HG03039 (cell line): ENCODE data around the gene CYP2A6.

Experiments
- ATAC-seq: cut with Tn5 transposase; IDR thresholded peaks from one replicate; pipeline ENCODE4 v1.9.1; 2021; ENCODE audit warnings: mild to moderate bottlenecking, moderate library complexity; ENCODE audit not compliant: unreplicated experiment

CYP2A6 gene

DNA sequence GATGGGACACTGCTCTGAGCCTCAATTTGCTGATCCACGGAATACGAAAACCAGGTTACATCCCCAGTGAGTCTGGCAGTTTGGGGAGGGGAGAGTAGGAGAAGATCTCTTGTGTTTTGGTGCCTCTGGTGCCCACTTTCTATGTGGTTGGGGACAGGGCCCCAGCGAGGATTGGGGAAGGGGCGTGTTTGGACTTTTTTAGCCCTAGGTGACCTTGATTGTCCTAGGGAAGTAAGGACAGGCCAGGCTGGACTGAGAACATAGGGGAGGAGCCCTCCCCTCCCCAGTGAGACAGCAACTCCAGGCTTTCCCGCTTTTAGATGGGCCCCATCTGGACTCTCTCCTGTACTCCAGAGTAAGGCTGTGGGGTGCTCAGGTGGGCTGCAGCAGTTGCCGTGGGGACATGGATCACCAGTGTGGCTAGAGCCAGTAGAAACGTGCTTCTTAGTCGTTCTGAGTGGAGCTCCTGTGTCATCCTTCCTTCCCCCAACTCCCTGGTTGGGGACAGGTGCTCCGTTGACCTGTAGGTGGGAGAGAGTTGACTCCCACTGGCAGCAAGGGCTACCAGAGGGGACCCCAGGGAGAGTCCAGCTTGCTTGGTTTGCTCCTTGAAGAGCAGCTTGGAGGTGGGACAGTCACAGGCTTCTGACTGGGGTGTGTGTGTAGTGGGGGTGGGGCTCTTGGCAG lies 46.9 kb downstream of the CYP2A6 start:
- no peak for ATAC-seq

DNA sequence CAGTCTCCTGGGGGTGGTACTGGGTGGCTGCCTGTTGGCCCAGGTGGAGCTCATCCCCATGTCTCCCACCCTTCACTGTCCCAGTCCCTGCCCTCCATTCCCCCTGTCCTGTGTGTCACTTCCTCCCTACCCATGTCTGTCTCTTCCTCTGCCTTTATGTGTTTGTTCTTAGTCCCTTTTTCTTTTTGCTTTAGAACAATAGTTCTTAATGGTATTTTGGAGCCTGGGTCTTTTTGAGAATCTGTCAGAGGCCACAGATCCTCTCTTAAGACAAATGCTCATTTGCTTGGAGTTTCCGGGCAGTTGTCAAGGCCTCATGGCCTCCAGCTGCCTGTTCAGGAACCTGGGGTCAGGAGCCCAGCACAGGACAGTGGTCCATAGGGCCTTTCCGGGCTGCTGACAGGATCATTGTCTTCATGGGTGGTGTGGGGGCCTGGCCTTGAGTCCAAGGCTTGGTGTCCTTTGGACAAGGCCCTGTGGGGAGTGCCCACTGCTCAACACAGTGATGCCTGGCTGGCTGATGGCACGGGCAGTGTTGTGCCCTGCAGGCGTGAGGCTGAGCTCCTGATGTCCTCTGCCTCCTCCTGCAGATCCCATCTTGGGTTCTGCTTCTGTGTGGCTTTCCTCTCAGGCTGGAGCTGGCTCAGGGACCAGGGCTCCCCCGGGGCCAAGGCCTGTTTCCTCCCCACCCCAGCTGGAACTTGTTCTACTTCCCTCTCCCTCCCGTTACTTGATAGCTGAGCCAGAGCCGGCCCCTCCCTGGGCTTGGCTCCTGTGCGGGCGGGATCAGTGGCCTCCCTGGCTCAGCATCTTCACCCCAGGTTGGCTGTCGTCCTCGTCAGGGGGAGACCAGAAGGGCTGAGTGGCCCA lies 47.7 kb downstream of the CYP2A6 start:
- ATAC-seq: no peak

DNA sequence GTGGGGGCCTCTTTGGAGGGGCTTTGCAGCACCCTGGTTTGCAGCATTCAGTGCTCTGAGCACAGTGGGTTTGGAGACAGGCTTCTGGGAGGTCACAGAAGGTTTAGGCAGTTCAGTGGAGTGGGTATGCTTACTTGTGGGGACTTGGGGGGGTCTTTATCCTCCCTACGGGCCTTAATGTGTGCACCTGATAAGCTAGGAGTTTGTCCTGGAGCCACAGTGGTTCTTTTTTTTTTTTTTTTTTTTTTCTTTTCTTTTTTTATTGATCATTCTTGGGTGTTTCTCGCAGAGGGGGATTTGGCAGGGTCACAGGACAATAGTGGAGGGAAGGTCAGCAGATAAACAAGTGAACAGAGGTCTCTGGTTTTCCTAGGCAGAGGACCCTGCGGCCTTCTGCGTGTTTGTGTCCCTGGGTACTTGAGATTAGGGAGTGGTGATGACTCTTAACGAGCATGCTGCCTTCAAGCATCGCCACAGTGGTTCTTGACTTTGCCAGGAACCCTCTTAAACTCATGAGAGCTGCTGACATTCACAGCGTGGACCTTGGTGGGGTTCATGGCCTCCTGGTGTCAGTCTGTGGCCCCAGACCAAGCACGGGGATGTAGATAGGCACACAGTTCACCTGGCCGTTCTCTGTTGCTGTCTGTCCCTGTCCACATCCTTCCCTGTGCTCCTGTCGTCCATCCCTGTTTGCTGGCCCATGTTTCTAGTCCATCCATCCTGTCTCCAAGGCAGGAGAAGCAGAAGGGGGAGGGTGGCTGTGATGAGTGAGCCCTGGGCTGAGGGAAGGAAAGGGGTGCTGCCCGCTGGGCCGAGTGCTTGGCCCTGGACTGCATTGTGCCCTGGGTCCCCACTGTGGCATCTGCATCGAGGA lies 48.6 kb downstream of the CYP2A6 start:
- ATAC-seq: no peak

- ATAC-seq: no peak
Observed at GRCh38 chr19:40800997-40801377, 49.3 kb downstream of the CYP2A6 start.

DNA sequence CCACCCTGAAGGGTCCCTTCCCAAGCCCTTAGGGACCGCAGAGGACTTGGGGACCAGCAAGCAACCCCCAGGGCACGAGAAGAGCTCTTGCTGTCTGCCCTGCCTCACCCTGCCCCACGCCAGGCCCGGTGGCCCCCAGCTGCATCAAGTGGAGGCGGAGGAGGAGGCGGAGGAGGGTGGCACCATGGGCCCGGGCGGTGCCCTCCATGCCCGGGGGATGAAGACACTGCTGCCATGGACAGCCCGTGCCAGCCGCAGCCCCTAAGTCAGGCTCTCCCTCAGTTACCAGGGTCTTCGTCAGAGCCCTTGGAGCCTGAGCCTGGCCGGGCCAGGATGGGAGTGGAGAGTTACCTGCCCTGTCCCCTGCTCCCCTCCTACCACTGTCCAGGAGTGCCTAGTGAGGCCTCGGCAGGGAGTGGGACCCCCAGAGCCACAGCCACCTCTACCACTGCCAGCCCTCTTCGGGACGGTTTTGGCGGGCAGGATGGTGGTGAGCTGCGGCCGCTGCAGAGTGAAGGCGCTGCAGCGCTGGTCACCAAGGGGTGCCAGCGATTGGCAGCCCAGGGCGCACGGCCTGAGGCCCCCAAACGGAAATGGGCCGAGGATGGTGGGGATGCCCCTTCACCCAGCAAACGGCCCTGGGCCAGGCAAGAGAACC lies 49.8 kb downstream of the CYP2A6 start:
- ATAC-seq: no peak

- ATAC-seq: no peak
Observed at GRCh38 chr19:40799558-40800338, 50.5 kb downstream of the CYP2A6 start.

- ATAC-seq: peak; percentile 70
Observed at GRCh38 chr19:40798683-40799557, 51.3 kb downstream of the CYP2A6 start, which contains the start of gene EGLN2. Gene EGLN2, plus strand, starts transcription at chr19:40799191. Its CDS starts 1,382 bp downstream, at chr19:40800573.

GRCh38 chr19:40797963-40798682 lies 52.1 kb downstream of the CYP2A6 start:
- no peak for ATAC-seq

- ATAC-seq: no peak
Observed at GRCh38 chr19:40797166-40797962, 52.9 kb downstream of the CYP2A6 start.
